ENCODE results near the gene RNF11.

- no peak for TF ChIP-seq YY1 (IDR thresholded peaks at IDR 0.05; ENCODE audit: insufficient read depth, insufficient read length)
- TF ChIP-seq ZNF274 (IDR thresholded peaks at IDR 0.05; ENCODE audit: low read depth, low read length) = no peak
- TF ChIP-seq SUZ12 (IDR thresholded peaks at IDR 0.05; ENCODE audit: extremely low read depth, insufficient read depth, insufficient read length) = no peak
Observed at GRCh38 chr1:51294566-51295184, 58.6 kb downstream of the RNF11 start.
